ENCODE data around the gene STX7. TPM values are rescaled to one million over a fixed set of nuclear protein-coding genes. Genes with fewer than 3 reads are reported as not detected.

The STX7 gene
- total RNA-seq, 1 experiment from 2014 or later, result 27.8 TPM

DNA sequence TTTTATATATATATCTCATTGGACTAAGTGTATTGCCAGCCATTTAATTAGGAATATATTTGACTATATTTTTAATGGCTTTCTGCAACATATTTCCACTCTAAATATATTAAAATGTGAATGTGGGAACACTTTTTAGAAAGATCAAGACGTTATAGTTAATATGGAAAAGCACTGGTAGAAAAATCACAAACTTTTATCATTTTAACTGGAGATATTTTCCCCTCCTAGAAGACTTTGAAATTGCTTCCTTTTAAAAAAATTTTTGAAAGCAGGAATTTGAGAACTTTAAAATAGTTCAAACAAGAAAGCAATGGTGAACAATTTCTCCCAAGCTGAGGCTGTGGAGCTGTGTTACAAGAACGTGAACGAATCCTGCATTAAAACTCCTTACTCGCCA is 25.1 kb upstream of the STX7 start, which contains the start of gene TAAR9:
TSS of gene TAAR9 (plus strand) at position 301 of the 400 bp plus-strand sequence. CDS start at position 314, 13 bp downstream.
- POLR2A ChIA-PET, result no interaction called here
- Histone ChIP-seq H3K9me3 (ENCODE audit: control insufficient read depth in 1 of 2, insufficient read depth in 1 of 2, low read depth in 1 of 2, low read length in 2 of 2) (no peaks in the 10 kb centered on the region), H3K27me3 (ENCODE audit: insufficient read depth, low read length) (no peaks in the 10 kb centered on the region), H3K4me3 (replicated peaks in 1 of 2; ENCODE audit: low read depth in 1 of 2, low read length in 2 of 2) (no peak within 1 kb of the TSS), H2AFZ (ENCODE audit: low read depth, low read length, poor library complexity, severe bottlenecking) (no peak within 1 kb of the TSS), H3K79me2 (ENCODE audit: insufficient read depth, low read length) (no peaks in the 10 kb centered on the region), H3K4me1 (ENCODE audit: control insufficient read depth in 1 of 2, insufficient read depth in 2 of 2, low read length in 2 of 2) (no peaks in the 10 kb centered on the region), H3K4me2 (ENCODE audit: low read length) (no peak within 1 kb of the TSS), H3K27ac (ENCODE audit: low read depth, low read length) (no peak within 1 kb of the TSS), H3K9ac (ENCODE audit: low read length) (no peak within 1 kb of the TSS), H3K36me3 (ENCODE audit: control insufficient read depth in 1 of 2, insufficient read depth in 2 of 2, low read length in 2 of 2) (no peaks in the 10 kb centered on the region), H3K9me2 (ENCODE audit: insufficient read depth) (no peaks in the 10 kb centered on the region), H4K20me1 (ENCODE audit: insufficient read depth) (no peaks in the 10 kb centered on the region)
- no peak for TF ChIP-seq ZFX (IDR thresholded peaks at IDR 0.05)
- TF ChIP-seq POLR2AphosphoS5 (IDR thresholded peaks at IDR 0.05; ENCODE audit: low read depth, low read length), result no peak
- CTCF ChIA-PET, result no interaction called here
- DNase-seq (ENCODE audit: low read depth, low spot score), result no peak
- intact Hi-C loops (cut with micrococcal nuclease), result no loop called here
- BruUV-seq (replicated peaks), result no TSS peak
- no peak for ATAC-seq
- RAD21 ChIA-PET (ENCODE audit: low non-redundant PET in 1 of 2, low total read pairs in 2 of 2, uncharacterized antibody in 2 of 2, unreplicated experiment in 2 of 2), result no interaction called here

DNA sequence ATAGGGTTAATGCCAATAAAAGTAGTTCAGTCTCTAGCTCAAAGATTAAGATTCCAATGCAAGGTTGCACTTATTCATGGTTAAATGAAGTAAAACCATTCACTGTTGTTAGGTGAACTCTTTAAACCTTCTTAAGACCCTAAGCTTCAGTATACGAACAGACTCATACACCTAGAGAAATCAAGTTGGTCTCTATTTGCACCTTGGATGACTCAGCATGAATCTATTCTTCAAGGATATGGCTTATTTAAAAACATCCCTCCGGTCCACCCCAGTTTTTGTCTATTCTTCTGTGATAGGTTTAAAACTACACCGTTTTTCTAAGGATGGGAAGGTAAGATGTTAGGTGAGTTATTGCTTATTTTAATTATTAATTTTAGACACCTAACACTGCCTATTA is 24.2 kb upstream of the STX7 start:
- H3K27me3 ChIP-seq (ENCODE audit: insufficient read depth, low read length), result no peaks in the 10 kb centered on the region
- no peak for ATAC-seq
- ChIA-PET CTCF (no interaction called here), RAD21 (ENCODE audit: low non-redundant PET in 1 of 2, low total read pairs in 2 of 2, uncharacterized antibody in 2 of 2, unreplicated experiment in 2 of 2) (no interaction called here), POLR2A (no interaction called here)
- no TSS peak for BruUV-seq (replicated peaks)
- TF ChIP-seq, protein P1, sequence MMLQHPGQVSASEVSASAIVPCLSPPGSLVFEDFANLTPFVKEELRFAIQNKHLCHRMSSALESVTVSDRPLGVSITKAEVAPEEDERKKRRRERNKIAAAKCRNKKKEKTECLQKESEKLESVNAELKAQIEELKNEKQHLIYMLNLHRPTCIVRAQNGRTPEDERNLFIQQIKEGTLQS (IDR thresholded peaks at IDR 0.05), result no peak
- TF ChIP-seq EGR1 (IDR thresholded peaks at IDR 0.05; ENCODE audit: low read depth) (no peak), FOSL1 (IDR thresholded peaks at IDR 0.05; ENCODE audit: low read depth) (no peak), CEBPB (IDR thresholded peaks at IDR 0.05; ENCODE audit: low read depth) (no peak), JUND (IDR thresholded peaks at IDR 0.05) (no peak), RAD21 (IDR thresholded peaks at IDR 0.05; ENCODE audit: low read depth) (no peak), SP1 (IDR thresholded peaks at IDR 0.05; ENCODE audit: low read depth) (no peak), TCF7L2 (IDR thresholded peaks at IDR 0.05; ENCODE audit: borderline replicate concordance, extremely low read depth, insufficient read depth, insufficient read length) (no peak), EZH2phosphoT487 (IDR thresholded peaks at IDR 0.05; ENCODE audit: borderline replicate concordance) (no peak), POLR2AphosphoS5 (IDR thresholded peaks at IDR 0.05; ENCODE audit: low read depth, low read length) (no peak), CBX3 (IDR thresholded peaks at IDR 0.05; ENCODE audit: low read depth) (no peak), ELF1 (IDR thresholded peaks at IDR 0.05; ENCODE audit: borderline replicate concordance, low read depth) (no peak), ZFX (IDR thresholded peaks at IDR 0.05) (no peak), POLR2A (IDR thresholded peaks at IDR 0.05; ENCODE audit: borderline replicate concordance, extremely low read depth, insufficient read depth, insufficient read length) (no peak), ZNF274 (IDR thresholded peaks at IDR 0.05; ENCODE audit: low read depth, low read length) (no peak)
- TF ChIP-seq, protein P2, sequence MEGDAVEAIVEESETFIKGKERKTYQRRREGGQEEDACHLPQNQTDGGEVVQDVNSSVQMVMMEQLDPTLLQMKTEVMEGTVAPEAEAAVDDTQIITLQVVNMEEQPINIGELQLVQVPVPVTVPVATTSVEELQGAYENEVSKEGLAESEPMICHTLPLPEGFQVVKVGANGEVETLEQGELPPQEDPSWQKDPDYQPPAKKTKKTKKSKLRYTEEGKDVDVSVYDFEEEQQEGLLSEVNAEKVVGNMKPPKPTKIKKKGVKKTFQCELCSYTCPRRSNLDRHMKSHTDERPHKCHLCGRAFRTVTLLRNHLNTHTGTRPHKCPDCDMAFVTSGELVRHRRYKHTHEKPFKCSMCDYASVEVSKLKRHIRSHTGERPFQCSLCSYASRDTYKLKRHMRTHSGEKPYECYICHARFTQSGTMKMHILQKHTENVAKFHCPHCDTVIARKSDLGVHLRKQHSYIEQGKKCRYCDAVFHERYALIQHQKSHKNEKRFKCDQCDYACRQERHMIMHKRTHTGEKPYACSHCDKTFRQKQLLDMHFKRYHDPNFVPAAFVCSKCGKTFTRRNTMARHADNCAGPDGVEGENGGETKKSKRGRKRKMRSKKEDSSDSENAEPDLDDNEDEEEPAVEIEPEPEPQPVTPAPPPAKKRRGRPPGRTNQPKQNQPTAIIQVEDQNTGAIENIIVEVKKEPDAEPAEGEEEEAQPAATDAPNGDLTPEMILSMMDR (IDR thresholded peaks at IDR 0.05 in 2 of 3, conservative IDR thresholded peaks at IDR 0.05 in 1 of 3; ENCODE audit: borderline replicate concordance in 1 of 3, insufficient read depth in 1 of 3, low read depth in 2 of 3, low read length in 2 of 3), result no peak
- TF ChIP-seq, protein P3, sequence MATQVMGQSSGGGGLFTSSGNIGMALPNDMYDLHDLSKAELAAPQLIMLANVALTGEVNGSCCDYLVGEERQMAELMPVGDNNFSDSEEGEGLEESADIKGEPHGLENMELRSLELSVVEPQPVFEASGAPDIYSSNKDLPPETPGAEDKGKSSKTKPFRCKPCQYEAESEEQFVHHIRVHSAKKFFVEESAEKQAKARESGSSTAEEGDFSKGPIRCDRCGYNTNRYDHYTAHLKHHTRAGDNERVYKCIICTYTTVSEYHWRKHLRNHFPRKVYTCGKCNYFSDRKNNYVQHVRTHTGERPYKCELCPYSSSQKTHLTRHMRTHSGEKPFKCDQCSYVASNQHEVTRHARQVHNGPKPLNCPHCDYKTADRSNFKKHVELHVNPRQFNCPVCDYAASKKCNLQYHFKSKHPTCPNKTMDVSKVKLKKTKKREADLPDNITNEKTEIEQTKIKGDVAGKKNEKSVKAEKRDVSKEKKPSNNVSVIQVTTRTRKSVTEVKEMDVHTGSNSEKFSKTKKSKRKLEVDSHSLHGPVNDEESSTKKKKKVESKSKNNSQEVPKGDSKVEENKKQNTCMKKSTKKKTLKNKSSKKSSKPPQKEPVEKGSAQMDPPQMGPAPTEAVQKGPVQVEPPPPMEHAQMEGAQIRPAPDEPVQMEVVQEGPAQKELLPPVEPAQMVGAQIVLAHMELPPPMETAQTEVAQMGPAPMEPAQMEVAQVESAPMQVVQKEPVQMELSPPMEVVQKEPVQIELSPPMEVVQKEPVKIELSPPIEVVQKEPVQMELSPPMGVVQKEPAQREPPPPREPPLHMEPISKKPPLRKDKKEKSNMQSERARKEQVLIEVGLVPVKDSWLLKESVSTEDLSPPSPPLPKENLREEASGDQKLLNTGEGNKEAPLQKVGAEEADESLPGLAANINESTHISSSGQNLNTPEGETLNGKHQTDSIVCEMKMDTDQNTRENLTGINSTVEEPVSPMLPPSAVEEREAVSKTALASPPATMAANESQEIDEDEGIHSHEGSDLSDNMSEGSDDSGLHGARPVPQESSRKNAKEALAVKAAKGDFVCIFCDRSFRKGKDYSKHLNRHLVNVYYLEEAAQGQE (IDR thresholded peaks at IDR 0.05; ENCODE audit: low read depth), result no peak
- H3K4me2 ChIP-seq (ENCODE audit: low read length), result no peak overlapping the region
- no peak overlapping the region for H3K27ac ChIP-seq (ENCODE audit: low read depth, low read length)
- H3K9me3 ChIP-seq (ENCODE audit: control insufficient read depth in 1 of 2, insufficient read depth in 1 of 2, low read depth in 1 of 2, low read length in 2 of 2), result no peaks in the 10 kb centered on the region
- no peaks in the 10 kb centered on the region for H3K36me3 ChIP-seq (ENCODE audit: control insufficient read depth in 1 of 2, insufficient read depth in 2 of 2, low read length in 2 of 2)
- H3K9me2 ChIP-seq (ENCODE audit: insufficient read depth), result no peaks in the 10 kb centered on the region
- no peak overlapping the region for H3K9ac ChIP-seq (ENCODE audit: low read length)
- H3K4me3 ChIP-seq (replicated peaks in 1 of 2; ENCODE audit: low read depth in 1 of 2, low read length in 2 of 2), result no peak overlapping the region
- no peaks in the 10 kb centered on the region for H3K79me2 ChIP-seq (ENCODE audit: insufficient read depth, low read length)
- H3K4me1 ChIP-seq (ENCODE audit: control insufficient read depth in 1 of 2, insufficient read depth in 2 of 2, low read length in 2 of 2), result no peaks in the 10 kb centered on the region
- DNase-seq (ENCODE audit: low read depth, low spot score), result no peak
- no peaks in the 10 kb centered on the region for H4K20me1 ChIP-seq (ENCODE audit: insufficient read depth)
- H2AFZ ChIP-seq (ENCODE audit: low read depth, low read length, poor library complexity, severe bottlenecking), result no peak overlapping the region
- intact Hi-C loops (cut with micrococcal nuclease), result no loop called here
